GM12891 (cell line): ENCODE measurements around the gene NR1H3.

Source experiments
- PAX5 ChIP-seq: IDR thresholded peaks from 2 replicates; pipeline ENCODE4 v1.6.1; 2011; ENCODE audit warnings: low read length, moderate library complexity, mild to moderate bottlenecking; ENCODE audit not compliant: insufficient read depth, severe bottlenecking
- POLR2A ChIP-seq: IDR thresholded peaks from 2 replicates; pipeline ENCODE4 v1.6.1; 2011; ENCODE audit warnings: low read depth, low read length, control low read depth
- POLR2AphosphoS5 ChIP-seq: IDR thresholded peaks from 2 replicates; pipeline ENCODE4 v1.6.1; 2011; ENCODE audit warnings: low read depth, low read length, control low read depth
- TAF1 ChIP-seq: IDR thresholded peaks from 2 replicates; pipeline ENCODE4 v1.6.1; 2011; ENCODE audit warnings: low read depth, low read length, control low read depth

DNA sequence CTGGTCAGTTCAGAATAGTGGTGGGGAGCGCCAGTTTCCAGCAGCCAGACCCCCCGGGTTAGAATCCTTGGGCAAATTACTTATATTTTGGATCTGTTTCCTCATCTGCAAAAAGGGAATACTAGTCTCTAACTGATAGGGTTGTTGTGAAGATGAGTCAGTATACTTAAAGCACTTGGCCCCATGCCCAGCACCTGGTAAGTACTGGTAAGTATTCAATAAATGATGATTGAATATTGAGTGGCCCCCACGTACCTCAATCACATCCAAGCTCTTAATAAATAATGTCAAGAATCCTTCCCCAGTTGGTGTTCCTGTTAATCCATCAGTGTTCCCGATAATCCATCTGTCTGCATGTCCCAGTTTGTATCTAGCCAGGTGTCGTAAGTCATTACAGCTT is 21.3 kb upstream of the NR1H3 start:
- no peak for TF ChIP-seq POLR2A
- TF ChIP-seq TAF1 = no peak
- no peak for TF ChIP-seq POLR2AphosphoS5
- no peak for TF ChIP-seq PAX5
